ENCODE results near the gene PSENEN.

The PSENEN gene

DNA sequence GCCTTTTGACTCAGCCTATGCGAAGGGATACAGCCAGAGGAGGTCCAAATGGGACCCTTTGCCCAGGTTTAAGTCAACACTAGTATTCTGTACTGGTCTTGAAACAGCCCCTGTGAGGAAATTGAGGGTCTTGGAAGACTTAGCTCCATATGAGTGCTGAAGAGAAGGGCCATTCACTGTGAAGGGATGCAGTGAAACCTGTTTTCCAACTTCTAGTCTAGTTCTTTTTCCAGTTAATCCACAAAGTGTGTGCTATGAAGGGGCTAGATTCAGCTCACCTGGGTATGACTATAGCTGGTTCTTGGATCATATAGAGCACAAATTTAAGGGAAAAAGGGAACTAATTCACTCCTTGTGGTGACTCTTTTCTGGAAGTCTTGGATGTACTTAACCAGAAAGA lies 37.1 kb upstream of the PSENEN start:
- TF ChIP-seq, protein P1, sequence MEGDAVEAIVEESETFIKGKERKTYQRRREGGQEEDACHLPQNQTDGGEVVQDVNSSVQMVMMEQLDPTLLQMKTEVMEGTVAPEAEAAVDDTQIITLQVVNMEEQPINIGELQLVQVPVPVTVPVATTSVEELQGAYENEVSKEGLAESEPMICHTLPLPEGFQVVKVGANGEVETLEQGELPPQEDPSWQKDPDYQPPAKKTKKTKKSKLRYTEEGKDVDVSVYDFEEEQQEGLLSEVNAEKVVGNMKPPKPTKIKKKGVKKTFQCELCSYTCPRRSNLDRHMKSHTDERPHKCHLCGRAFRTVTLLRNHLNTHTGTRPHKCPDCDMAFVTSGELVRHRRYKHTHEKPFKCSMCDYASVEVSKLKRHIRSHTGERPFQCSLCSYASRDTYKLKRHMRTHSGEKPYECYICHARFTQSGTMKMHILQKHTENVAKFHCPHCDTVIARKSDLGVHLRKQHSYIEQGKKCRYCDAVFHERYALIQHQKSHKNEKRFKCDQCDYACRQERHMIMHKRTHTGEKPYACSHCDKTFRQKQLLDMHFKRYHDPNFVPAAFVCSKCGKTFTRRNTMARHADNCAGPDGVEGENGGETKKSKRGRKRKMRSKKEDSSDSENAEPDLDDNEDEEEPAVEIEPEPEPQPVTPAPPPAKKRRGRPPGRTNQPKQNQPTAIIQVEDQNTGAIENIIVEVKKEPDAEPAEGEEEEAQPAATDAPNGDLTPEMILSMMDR (IDR thresholded peaks at IDR 0.05; ENCODE audit: control insufficient read depth, extremely low read depth, insufficient read depth): no peak
- H3K4me3 ChIP-seq (ENCODE audit: low read depth, low read length): no peak overlapping the region
- DNase-seq (ENCODE audit: low read depth): no peak

DNA sequence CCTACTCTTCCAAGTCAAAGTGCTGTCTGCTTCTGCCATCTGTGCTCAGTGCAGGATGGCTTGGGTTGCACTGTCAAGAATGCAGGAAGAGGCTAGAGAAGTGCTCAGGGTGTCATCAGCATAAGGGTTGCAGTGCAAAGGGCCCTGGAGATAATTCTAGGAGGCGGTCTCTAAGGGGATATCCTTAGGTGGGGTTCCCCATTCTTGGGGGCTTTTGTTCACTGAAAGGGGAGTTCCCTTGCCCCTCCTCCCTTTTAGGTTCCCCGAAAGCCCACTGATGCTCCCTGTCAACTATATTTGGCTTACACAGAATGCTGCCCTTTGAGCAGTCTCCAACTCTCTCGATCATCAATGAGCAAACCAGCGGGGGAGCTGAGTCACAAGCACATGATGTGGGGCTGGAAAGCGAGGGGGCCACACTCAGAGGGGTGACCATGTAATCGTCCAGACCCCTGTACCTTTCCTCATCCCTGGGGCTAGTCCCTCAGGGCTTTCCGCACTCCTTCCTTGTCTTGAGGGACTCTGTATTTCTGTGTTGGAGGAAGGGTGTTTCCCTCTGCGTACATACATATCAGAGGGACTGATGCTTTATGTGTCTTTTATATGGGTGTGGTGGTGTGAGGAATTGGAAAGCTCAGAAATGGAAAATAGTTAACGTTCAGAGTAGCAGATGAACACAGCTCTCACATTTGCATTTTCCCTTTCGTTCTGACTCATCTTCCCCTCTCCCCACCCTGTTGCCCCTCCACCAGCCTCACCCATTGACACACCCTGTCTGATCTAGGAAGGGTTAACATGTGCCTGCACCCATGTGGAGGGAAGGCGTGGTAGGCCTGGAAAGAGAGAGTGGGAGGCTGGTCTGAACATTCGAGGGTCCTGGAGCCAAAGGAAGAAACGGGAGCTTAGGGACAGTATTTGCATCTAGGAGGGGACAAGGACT lies 34.4 kb upstream of the PSENEN start:
- TF ChIP-seq, protein P1 (IDR thresholded peaks at IDR 0.05; ENCODE audit: control insufficient read depth, extremely low read depth, insufficient read depth): no peak
- no peak overlapping the region for H3K4me3 ChIP-seq (ENCODE audit: low read depth, low read length)
- no peak for DNase-seq (ENCODE audit: low read depth)

DNA sequence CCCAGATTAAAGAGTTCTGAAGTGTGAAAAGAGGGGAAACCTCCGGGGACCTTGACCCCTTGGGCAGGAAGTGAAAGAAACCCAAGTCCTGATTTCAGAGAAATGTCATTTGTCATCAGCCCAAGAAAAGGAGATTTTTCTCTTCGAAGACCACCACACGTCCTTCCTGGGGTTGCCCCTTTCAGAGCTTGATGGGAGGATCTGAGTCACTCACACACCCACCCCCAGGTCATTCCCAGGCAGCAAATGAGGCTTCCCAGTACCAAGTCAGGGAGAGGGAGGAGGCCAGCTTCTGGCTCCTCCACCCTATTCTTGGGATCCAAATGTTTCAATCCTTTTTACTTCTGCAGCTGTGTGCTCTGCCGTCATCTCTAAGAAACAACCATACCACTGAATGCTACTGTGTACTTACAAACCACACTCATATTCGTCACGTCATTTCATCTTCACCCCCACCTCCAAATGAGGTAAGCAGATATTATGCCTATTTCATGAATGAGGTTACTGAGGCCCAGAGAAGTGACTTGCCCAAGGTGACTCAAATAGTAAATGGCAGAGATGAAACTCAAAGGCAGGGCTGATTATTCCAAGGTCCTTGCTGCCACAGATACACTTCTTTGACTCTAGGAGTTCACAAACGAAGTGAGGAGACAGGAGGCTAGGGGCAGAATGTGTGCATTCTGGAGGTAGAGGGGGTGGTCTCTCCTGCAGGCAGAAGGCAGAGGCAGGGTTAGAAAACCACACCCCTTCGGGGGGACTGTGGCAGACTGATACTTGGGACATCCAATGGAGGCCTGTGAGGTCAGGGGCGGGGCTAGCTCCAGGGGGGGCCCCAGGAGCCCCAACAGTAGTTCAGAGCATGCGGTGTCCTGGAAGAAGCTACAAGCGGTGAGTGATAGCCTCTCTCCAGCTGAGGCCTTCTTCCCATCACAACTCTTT lies 32.6 kb upstream of the PSENEN start:
- no peak overlapping the region for H3K4me3 ChIP-seq (ENCODE audit: low read depth, low read length)

DNA sequence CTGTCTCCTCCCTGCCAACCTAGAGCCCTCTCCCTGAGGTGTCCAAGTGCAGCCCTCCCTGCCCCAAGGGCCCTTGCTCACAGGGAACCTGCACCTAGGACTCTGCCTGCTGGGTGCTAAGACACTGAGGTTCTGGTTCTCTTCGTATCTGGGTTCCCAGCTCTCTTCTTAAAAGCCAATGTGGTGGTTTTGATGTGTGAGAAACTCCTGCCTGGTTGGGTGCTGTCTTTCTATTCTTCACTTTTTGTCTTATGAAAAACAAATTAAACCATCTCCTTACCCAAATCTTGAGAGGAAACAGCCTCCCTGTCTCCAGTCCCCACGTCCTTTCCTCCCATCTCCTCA lies 32.0 kb upstream of the PSENEN start:
- DNase-seq (ENCODE audit: low read depth): no peak
- no peak overlapping the region for H3K4me3 ChIP-seq (ENCODE audit: low read depth, low read length)
- TF ChIP-seq, protein P1 (IDR thresholded peaks at IDR 0.05; ENCODE audit: control insufficient read depth, extremely low read depth, insufficient read depth): no peak

More for the DNA sequence above, 32.6 kb upstream of the PSENEN start:
- TF ChIP-seq, protein P1 (IDR thresholded peaks at IDR 0.05; ENCODE audit: control insufficient read depth, extremely low read depth, insufficient read depth): no peak
- no peak for DNase-seq (ENCODE audit: low read depth)

DNA sequence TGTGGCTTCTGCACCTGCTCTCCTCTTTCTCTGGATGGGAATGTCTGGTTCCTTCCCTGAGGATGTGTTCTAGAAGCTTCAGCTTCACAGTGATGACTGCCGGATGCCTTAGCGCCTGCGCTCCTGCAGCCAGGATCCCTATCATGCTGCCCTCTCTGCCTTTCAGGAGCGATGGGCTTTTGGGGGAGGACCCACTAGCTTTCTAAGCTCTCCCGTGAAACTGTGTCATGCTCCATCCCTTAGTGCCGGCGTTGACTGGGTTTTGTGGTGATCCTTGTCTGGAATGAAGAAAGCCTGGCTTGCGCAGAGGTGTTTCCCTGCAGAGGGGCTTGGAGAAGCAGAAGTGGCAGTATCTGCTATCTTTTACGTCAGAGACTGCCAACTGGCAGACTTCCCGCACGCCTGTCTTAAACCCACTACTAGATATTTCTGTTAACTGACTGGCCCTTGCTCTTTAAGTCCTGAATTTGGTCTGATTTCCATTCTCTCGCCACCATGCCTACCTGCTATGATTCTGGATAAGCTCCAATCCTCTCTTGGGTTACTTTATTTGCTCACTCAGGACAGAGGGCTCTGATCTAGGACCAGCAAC lies 31.5 kb upstream of the PSENEN start:
- DNase-seq (ENCODE audit: low read depth): no peak
- H3K4me3 ChIP-seq (ENCODE audit: low read depth, low read length): no peak overlapping the region

More for the DNA sequence above, 31.5 kb upstream of the PSENEN start:
- TF ChIP-seq, protein P1 (IDR thresholded peaks at IDR 0.05; ENCODE audit: control insufficient read depth, extremely low read depth, insufficient read depth): no peak
